Liver (tissue), 9 donors: ENCODE data around the gene OLFML3. TPM values are rescaled to one million over a fixed set of nuclear protein-coding genes. Genes with fewer than 3 reads are reported as not detected.
A peak's percentile ranks its signal among the peaks of the same experiment; 100 is the strongest.

Experiments used
- DNase-seq: peaks from one replicate; pipeline ENCODE4 v3.0.0-alpha.2; 2017; ENCODE audit warnings: low spot score
- H3K27ac ChIP-seq, 2 donors: one replicate each; pipeline ENCODE4 v1.7.0; 2013; ENCODE audit warnings: inconsistent platforms in 2 of 2, low read length in 2 of 2, control low read depth in 1 of 2, low read depth in 1 of 2, mild to moderate bottlenecking in 1 of 2
- H3K27me3 ChIP-seq, 4 donors: one replicate each; pipeline versions ENCODE4 v1.6.1 to v1.7.0; 2013; ENCODE audit warnings: low read length in 3 of 4, inconsistent platforms in 1 of 4, mild to moderate bottlenecking in 1 of 4, moderate library complexity in 1 of 4; ENCODE audit not compliant: control insufficient read depth in 4 of 4, insufficient read depth in 4 of 4
- H3K36me3 ChIP-seq, 4 donors: one replicate each; pipeline versions ENCODE4 v1.6.1 to v1.7.0; 2013; ENCODE audit warnings: low read length in 3 of 4, mild to moderate bottlenecking in 3 of 4, low read depth in 1 of 4, moderate library complexity in 1 of 4; ENCODE audit not compliant: control insufficient read depth in 4 of 4, insufficient read depth in 3 of 4
- H3K4me1 ChIP-seq, 4 donors: one replicate each; pipeline versions ENCODE4 v1.6.1 to v1.7.0; 2013; ENCODE audit warnings: low read length in 3 of 4, mild to moderate bottlenecking in 3 of 4, moderate library complexity in 1 of 4; ENCODE audit not compliant: control insufficient read depth in 4 of 4, insufficient read depth in 4 of 4
- H3K4me3 ChIP-seq, 3 donors: one replicate each; pipeline versions ENCODE4 v1.6.1 to v1.7.0; 2013; ENCODE audit warnings: low read length in 3 of 3, control low read depth in 1 of 3, low read depth in 1 of 3, mild to moderate bottlenecking in 1 of 3
- H3K9ac ChIP-seq, 2 donors: one replicate each; pipeline ENCODE4 v1.7.0; 2013; ENCODE audit warnings: low read length in 2 of 2, mild to moderate bottlenecking in 2 of 2, moderate library complexity in 2 of 2, control low read depth in 1 of 2, low read depth in 1 of 2
- H3K9me3 ChIP-seq, 4 donors: one replicate each; pipeline versions ENCODE4 v1.6.1 to v1.7.0; 2013; ENCODE audit warnings: low read length in 3 of 4; ENCODE audit not compliant: control insufficient read depth in 4 of 4
- EGR1 ChIP-seq, 2 donors: IDR thresholded peaks; 2 replicates each; pipeline ENCODE4 v1.6.1; 2016 to 2018; ENCODE audit warnings: antibody characterized with exemption in 2 of 2, low read depth in 2 of 2
- FOXA1 ChIP-seq: IDR thresholded peaks from 2 replicates; pipeline ENCODE4 v1.6.1; 2016; ENCODE audit warnings: antibody characterized with exemption
- FOXA2 ChIP-seq: IDR thresholded peaks from 2 replicates; pipeline ENCODE4 v1.6.1; 2016; ENCODE audit warnings: antibody characterized with exemption
- GABPA ChIP-seq, 2 donors: IDR thresholded peaks in 1 of 2; conservative IDR thresholded peaks in 1 of 2; 2 replicates each; pipeline ENCODE4 v1.6.1; 2016; ENCODE audit warnings: antibody characterized with exemption in 2 of 2, mild to moderate bottlenecking in 1 of 2, moderate library complexity in 1 of 2
- HNF4A ChIP-seq, 2 donors: conservative IDR thresholded peaks; 2 replicates each; pipeline ENCODE4 v1.6.1; 2016; ENCODE audit warnings: antibody characterized with exemption in 2 of 2, mild to moderate bottlenecking in 2 of 2
- HNF4G ChIP-seq: IDR thresholded peaks from 2 replicates; pipeline ENCODE4 v1.6.1; 2016; ENCODE audit warnings: antibody characterized with exemption
- JUND ChIP-seq, 2 donors: IDR thresholded peaks; 2 replicates each; pipeline ENCODE4 v1.6.1; 2016; ENCODE audit warnings: antibody characterized with exemption in 2 of 2
- MAX ChIP-seq: IDR thresholded peaks from 2 replicates; pipeline ENCODE4 v1.6.1; 2016; ENCODE audit warnings: antibody characterized with exemption
- NR2F2 ChIP-seq: IDR thresholded peaks from 2 replicates; pipeline ENCODE4 v1.6.1; 2016; ENCODE audit warnings: antibody characterized with exemption
- RAD21 ChIP-seq, 2 donors: IDR thresholded peaks; 2 replicates each; pipeline ENCODE4 v1.6.1; 2016; ENCODE audit warnings: antibody characterized with exemption in 2 of 2, mild to moderate bottlenecking in 2 of 2
- RXRA ChIP-seq, 2 donors: IDR thresholded peaks; 2 replicates each; pipeline ENCODE4 v1.6.1; 2017 to 2018; ENCODE audit warnings: antibody characterized with exemption in 2 of 2, mild to moderate bottlenecking in 1 of 2
- SP1 ChIP-seq: IDR thresholded peaks from 2 replicates; pipeline ENCODE4 v1.6.1; 2018; ENCODE audit warnings: antibody characterized with exemption, mild to moderate bottlenecking
- TAF1 ChIP-seq: conservative IDR thresholded peaks from 2 replicates; pipeline ENCODE4 v1.6.1; 2016; ENCODE audit warnings: antibody characterized with exemption, mild to moderate bottlenecking
- YY1 ChIP-seq: IDR thresholded peaks from 2 replicates; pipeline ENCODE4 v1.6.1; 2016; ENCODE audit warnings: antibody characterized with exemption, mild to moderate bottlenecking
- ZBTB33 ChIP-seq: IDR thresholded peaks from 2 replicates; pipeline ENCODE4 v1.6.1; 2016; ENCODE audit warnings: antibody characterized with exemption
- WGBS: extraction: QIAGEN DNeasy Blood & Tissue Kit; methylation state at CpG from one replicate; pipeline ENCODE4 v1.1.7; 2013; 5-methylcytosine and 5-hydroxymethylcytosine counted together
- polyA plus RNA-seq, 2 donors: library from polyadenylated mRNA; stranded (reverse) in 1 of 2; unstranded in 1 of 2; fragments of 200-250 nt in 1 of 2; fragments of >200 nt in 1 of 2; fragmentation: Nextera tagmentation in 1 of 2; extraction: Ambion mirVana in 1 of 2; gene quantifications; one replicate each; pipeline versions ENCODE4 v1.2.1 to v1.2.3, GENCODE V29; 2013 to 2015
- total RNA-seq, 2 donors: library from RNA; depleted of rRNA; stranded (reverse); fragments of >200 nt; gene quantifications; one replicate each; pipeline ENCODE4 v1.2.3, GENCODE V29; 2014
- TF ChIP-seq, protein P1 (sequence below): IDR thresholded peaks from 2 replicates; pipeline ENCODE4 v1.6.1; 2016; ENCODE audit warnings: antibody characterized with exemption, mild to moderate bottlenecking
- TF ChIP-seq, protein P2 (sequence below): IDR thresholded peaks from 2 replicates; pipeline ENCODE4 v1.6.1; 2016; ENCODE audit warnings: antibody characterized with exemption
- TF ChIP-seq, protein P3 (sequence below): fragments of 150-350 bp; IDR thresholded peaks from 2 replicates; pipeline ENCODE4 v1.5.1; 2017; ENCODE audit warnings: improper control_type of control experiment, low read depth, low read length; ENCODE audit not compliant: missing input control
- donor health status: healthy.
- donor health status: healthy.
- donor health status: healthy.
- donor health status: healthy.
- donor health status: healthy.

Gene OLFML3
- total and polyA plus RNA-seq, 4 donors, result 8.3 to 16.7 (median 12.2) TPM

GRCh38 chr1:113980110-113980509 lies 836 bp downstream of the OLFML3 start:
- Histone ChIP-seq H3K9ac (no peak overlapping the region), H3K27ac (no peak overlapping the region), H3K9me3 (no peaks in the 10 kb centered on the region), H3K27me3 (no peaks in the 10 kb centered on the region), H3K4me3 (peak overlapping the region in 1 of 3 donors; percentile 9), H3K4me1 (peaks cover 0 to 15% (median 12%) of the 10 kb centered on the region in 4 donors), H3K36me3 (no peaks in the 10 kb centered on the region)
- TF ChIP-seq, protein P1, sequence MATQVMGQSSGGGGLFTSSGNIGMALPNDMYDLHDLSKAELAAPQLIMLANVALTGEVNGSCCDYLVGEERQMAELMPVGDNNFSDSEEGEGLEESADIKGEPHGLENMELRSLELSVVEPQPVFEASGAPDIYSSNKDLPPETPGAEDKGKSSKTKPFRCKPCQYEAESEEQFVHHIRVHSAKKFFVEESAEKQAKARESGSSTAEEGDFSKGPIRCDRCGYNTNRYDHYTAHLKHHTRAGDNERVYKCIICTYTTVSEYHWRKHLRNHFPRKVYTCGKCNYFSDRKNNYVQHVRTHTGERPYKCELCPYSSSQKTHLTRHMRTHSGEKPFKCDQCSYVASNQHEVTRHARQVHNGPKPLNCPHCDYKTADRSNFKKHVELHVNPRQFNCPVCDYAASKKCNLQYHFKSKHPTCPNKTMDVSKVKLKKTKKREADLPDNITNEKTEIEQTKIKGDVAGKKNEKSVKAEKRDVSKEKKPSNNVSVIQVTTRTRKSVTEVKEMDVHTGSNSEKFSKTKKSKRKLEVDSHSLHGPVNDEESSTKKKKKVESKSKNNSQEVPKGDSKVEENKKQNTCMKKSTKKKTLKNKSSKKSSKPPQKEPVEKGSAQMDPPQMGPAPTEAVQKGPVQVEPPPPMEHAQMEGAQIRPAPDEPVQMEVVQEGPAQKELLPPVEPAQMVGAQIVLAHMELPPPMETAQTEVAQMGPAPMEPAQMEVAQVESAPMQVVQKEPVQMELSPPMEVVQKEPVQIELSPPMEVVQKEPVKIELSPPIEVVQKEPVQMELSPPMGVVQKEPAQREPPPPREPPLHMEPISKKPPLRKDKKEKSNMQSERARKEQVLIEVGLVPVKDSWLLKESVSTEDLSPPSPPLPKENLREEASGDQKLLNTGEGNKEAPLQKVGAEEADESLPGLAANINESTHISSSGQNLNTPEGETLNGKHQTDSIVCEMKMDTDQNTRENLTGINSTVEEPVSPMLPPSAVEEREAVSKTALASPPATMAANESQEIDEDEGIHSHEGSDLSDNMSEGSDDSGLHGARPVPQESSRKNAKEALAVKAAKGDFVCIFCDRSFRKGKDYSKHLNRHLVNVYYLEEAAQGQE, result no peak
- TF ChIP-seq, protein P2, sequence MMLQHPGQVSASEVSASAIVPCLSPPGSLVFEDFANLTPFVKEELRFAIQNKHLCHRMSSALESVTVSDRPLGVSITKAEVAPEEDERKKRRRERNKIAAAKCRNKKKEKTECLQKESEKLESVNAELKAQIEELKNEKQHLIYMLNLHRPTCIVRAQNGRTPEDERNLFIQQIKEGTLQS, result no peak
- TF ChIP-seq YY1 (no peak), TAF1 (no peak), EGR1 (IDR thresholded peaks at IDR 0.05; ENCODE audit: low read depth in 2 of 2) (no peak), HNF4A (conservative IDR thresholded peaks at IDR 0.05) (no peak), JUND (IDR thresholded peaks at IDR 0.05) (no peak), SP1 (no peak), RAD21 (IDR thresholded peaks at IDR 0.05) (no peak), MAX (no peak), FOXA1 (no peak), GABPA (IDR thresholded peaks at IDR 0.05 in 1 of 2, conservative IDR thresholded peaks at IDR 0.05 in 1 of 2) (no peak), ZBTB33 (no peak), NR2F2 (no peak), HNF4G (no peak), RXRA (IDR thresholded peaks at IDR 0.05) (no peak), FOXA2 (no peak)
- TF ChIP-seq, protein P3, sequence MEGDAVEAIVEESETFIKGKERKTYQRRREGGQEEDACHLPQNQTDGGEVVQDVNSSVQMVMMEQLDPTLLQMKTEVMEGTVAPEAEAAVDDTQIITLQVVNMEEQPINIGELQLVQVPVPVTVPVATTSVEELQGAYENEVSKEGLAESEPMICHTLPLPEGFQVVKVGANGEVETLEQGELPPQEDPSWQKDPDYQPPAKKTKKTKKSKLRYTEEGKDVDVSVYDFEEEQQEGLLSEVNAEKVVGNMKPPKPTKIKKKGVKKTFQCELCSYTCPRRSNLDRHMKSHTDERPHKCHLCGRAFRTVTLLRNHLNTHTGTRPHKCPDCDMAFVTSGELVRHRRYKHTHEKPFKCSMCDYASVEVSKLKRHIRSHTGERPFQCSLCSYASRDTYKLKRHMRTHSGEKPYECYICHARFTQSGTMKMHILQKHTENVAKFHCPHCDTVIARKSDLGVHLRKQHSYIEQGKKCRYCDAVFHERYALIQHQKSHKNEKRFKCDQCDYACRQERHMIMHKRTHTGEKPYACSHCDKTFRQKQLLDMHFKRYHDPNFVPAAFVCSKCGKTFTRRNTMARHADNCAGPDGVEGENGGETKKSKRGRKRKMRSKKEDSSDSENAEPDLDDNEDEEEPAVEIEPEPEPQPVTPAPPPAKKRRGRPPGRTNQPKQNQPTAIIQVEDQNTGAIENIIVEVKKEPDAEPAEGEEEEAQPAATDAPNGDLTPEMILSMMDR, result no peak
- no peak for DNase-seq
- WGBS, result 72% methylated on average over 10 of the region's 10 CpGs
